ENCODE results near the gene CYP8B1.

CYP8B1 gene

GRCh38 chr3:42855547-42856380 is 19.9 kb downstream of the CYP8B1 start:
- no peak for TF ChIP-seq CTCF (conservative IDR thresholded peaks at IDR 0.05; ENCODE audit: low read depth, low read length)
- Histone ChIP-seq H3K27ac (no peak overlapping the region), H4K20me1 (ENCODE audit: insufficient read depth) (no peaks in the 10 kb centered on the region), H3K4me2 (no peak overlapping the region), H2AFZ (ENCODE audit: low read depth) (no peak overlapping the region), H3K4me1 (ENCODE audit: low read depth, poor library complexity, severe bottlenecking) (no peaks in the 10 kb centered on the region), H3K79me2 (ENCODE audit: insufficient read depth, low read depth) (no peaks in the 10 kb centered on the region), H3K4me3 (IDR thresholded peaks at IDR 0.05; ENCODE audit: insufficient read depth, low read depth, low read length) (no peak overlapping the region), H3K27me3 (ENCODE audit: insufficient read depth, low read depth) (no peaks in the 10 kb centered on the region), H3K36me3 (ENCODE audit: insufficient read depth) (no peaks in the 10 kb centered on the region), H3K9ac (no peak overlapping the region)

- Histone ChIP-seq H3K36me3 (ENCODE audit: insufficient read depth) (no peaks in the 10 kb centered on the region), H4K20me1 (ENCODE audit: insufficient read depth) (no peaks in the 10 kb centered on the region), H3K27ac (no peak overlapping the region), H3K4me2 (no peak overlapping the region), H3K27me3 (ENCODE audit: insufficient read depth, low read depth) (no peaks in the 10 kb centered on the region), H2AFZ (ENCODE audit: low read depth) (no peak overlapping the region), H3K9ac (no peak overlapping the region), H3K4me1 (ENCODE audit: low read depth, poor library complexity, severe bottlenecking) (no peaks in the 10 kb centered on the region), H3K79me2 (ENCODE audit: insufficient read depth, low read depth) (no peaks in the 10 kb centered on the region), H3K4me3 (IDR thresholded peaks at IDR 0.05; ENCODE audit: insufficient read depth, low read depth, low read length) (no peak overlapping the region)
- no peak for TF ChIP-seq CTCF (conservative IDR thresholded peaks at IDR 0.05; ENCODE audit: low read depth, low read length)
Measured at GRCh38 chr3:42855219-42855546, 20.5 kb downstream of the CYP8B1 start.

DNA sequence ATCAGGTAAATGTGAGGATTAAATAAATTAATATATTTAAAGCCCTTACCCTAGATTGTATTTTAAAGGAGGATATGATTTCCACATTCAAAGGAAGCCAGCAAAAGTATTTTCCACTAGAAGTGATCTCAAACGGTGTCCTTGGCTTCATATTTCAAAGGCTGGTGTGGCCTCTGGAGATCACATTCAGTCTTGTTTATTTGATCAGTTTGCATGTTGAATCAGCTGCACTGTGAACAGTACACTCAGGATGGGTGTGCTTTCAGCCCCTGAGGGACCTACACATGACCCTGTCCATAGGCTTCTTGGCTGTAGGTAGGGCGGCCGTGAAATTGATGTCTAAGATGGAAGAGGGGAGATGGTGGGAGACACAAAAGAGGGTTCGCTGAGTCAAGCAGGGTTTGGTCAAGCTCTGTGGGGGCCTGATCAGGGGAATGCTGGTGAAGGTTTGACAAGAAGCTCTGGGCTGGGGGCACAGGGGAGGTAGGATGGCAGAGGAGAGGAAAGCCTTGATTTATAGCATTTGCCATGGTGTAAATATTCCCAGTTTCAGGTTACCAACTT is 21.9 kb downstream of the CYP8B1 start:
- H3K79me2 ChIP-seq (ENCODE audit: insufficient read depth, low read depth), result no peaks in the 10 kb centered on the region
- H3K9ac ChIP-seq, result no peak overlapping the region
- H4K20me1 ChIP-seq (ENCODE audit: insufficient read depth), result no peaks in the 10 kb centered on the region
- H3K4me1 ChIP-seq (ENCODE audit: low read depth, poor library complexity, severe bottlenecking), result no peaks in the 10 kb centered on the region
- H3K27me3 ChIP-seq (ENCODE audit: insufficient read depth, low read depth), result no peaks in the 10 kb centered on the region
- H2AFZ ChIP-seq (ENCODE audit: low read depth), result no peak overlapping the region
- no peaks in the 10 kb centered on the region for H3K36me3 ChIP-seq (ENCODE audit: insufficient read depth)
- no peak overlapping the region for H3K4me3 ChIP-seq (IDR thresholded peaks at IDR 0.05; ENCODE audit: insufficient read depth, low read depth, low read length)
- TF ChIP-seq CTCF (conservative IDR thresholded peaks at IDR 0.05; ENCODE audit: low read depth, low read length), result no peak
- H3K27ac ChIP-seq, result no peak overlapping the region
- no peak overlapping the region for H3K4me2 ChIP-seq

DNA sequence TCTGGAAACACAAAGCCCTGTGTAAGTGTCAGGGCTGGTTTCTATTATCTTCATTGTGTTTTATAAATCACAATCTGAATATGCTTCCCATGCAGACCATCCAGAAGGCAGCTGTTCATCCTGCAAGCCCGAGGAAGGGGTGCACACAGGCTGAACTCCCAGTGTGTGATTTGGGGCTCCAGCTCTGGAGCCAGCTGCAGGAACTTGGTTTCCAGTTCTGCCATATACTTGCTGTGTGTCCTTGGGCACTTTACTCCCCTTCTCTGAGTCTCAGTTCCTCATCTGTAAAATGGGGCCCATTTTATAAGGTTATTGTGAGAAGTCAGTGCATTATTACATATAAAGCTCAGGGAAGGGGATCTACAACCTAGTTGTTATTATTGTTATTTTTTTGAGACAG is 22.6 kb downstream of the CYP8B1 start:
- Histone ChIP-seq H3K27me3 (ENCODE audit: insufficient read depth, low read depth) (no peaks in the 10 kb centered on the region), H2AFZ (ENCODE audit: low read depth) (no peak overlapping the region), H3K9ac (no peak overlapping the region), H3K79me2 (ENCODE audit: insufficient read depth, low read depth) (no peaks in the 10 kb centered on the region), H4K20me1 (ENCODE audit: insufficient read depth) (no peaks in the 10 kb centered on the region), H3K4me1 (ENCODE audit: low read depth, poor library complexity, severe bottlenecking) (no peaks in the 10 kb centered on the region), H3K4me3 (IDR thresholded peaks at IDR 0.05; ENCODE audit: insufficient read depth, low read depth, low read length) (no peak overlapping the region), H3K36me3 (ENCODE audit: insufficient read depth) (no peaks in the 10 kb centered on the region), H3K27ac (no peak overlapping the region), H3K4me2 (no peak overlapping the region)
- TF ChIP-seq CTCF (conservative IDR thresholded peaks at IDR 0.05; ENCODE audit: low read depth, low read length), result no peak
